AG04449 (cell line): Measurements from ENCODE around the gene TOMM40L.
A peak's percentile ranks its signal among the peaks of the same experiment; 100 is the strongest.

ENCODE experiments used
- CTCF ChIA-PET: fragments of 350-600 bp; formaldehyde crosslinking; extraction: SDS; loops from one replicate; lab custom pipeline; 2021; ENCODE audit warnings: antibody characterized with exemption; lab: Yijun Ruan, JAX
- POLR2A ChIA-PET: fragments of 400-600, 350-600 bp; formaldehyde crosslinking; extraction: SDS; loops from one replicate; lab custom pipeline; 2020; ENCODE audit warnings: antibody characterized with exemption, inconsistent platforms; lab: Yijun Ruan, JAX
- DNase-seq: peaks from one replicate; pipeline ENCODE4 v3.0.0-alpha.2; 2010; ENCODE audit warnings: low read depth, low spot score
- H3K4me3 ChIP-seq: 2 replicates; pipeline ENCODE4 v1.5.1; 2011; ENCODE audit warnings: low read depth, mild to moderate bottlenecking, control low read depth, low read length
- CTCF ChIP-seq: IDR thresholded peaks from one replicate; pipeline ENCODE4 v1.5.1; 2011; ENCODE audit warnings: mild to moderate bottlenecking, moderate library complexity, low read length, control low read depth, inconsistent platforms; ENCODE audit not compliant: insufficient read depth; ENCODE audit errors: missing control alignments

TOMM40L gene

GRCh38 chr1:161201836-161202712, 23.8 kb upstream of the TOMM40L start, which contains the start of gene NDUFS2:
TSS of gene NDUFS2 (plus strand) at chr1:161202367. CDS start at chr1:161202386, 19 bp downstream.
- ChIA-PET CTCF (interaction anchor here (0.8 to 26.1 kb wide), 14 partner anchors 10 to 187 kb away, joined by 3 to 758 read pairs (median 4); partner anchors contain the start of genes APOA2, B4GALT3, FCER1G and PPOX), POLR2A (interaction anchor here (0.7 to 2.3 kb wide), 8 partner anchors 15 to 188 kb away, joined by 3 to 13 read pairs (median 3); partner anchors contain the start of genes APOA2 and SDHC)
- peak; percentile 47 for TF ChIP-seq CTCF
- peak; percentile 95 for DNase-seq
- H3K4me3 ChIP-seq: peak within 1 kb of the TSS; percentile 95

- TF ChIP-seq CTCF: no peak
- POLR2A ChIA-PET: interaction anchor here (0.5 kb wide), 1 partner anchor 486 kb away, joined by 3 read pairs; no protein-coding TSS in a partner anchor
- H3K4me3 ChIP-seq: no peak overlapping the region
- DNase-seq: no peak
- CTCF ChIA-PET: interaction anchor here (0.9 to 26.1 kb wide), 5 partner anchors 13 to 174 kb away, joined by 3 to 758 read pairs (median 46); partner anchors contain the start of genes APOA2, FCER1G and TOMM40L
Measured at GRCh38 chr1:161206411-161207140, 19.3 kb upstream of the TOMM40L start.

- no peak for TF ChIP-seq CTCF
- POLR2A ChIA-PET: no interaction called here
- no peak for DNase-seq
- CTCF ChIA-PET: interaction anchor here (0.9 to 26.1 kb wide), 4 partner anchors 12 to 174 kb away, joined by 3 to 758 read pairs (median 58); partner anchors contain the start of genes APOA2, FCER1G and TOMM40L
- H3K4me3 ChIP-seq: no peak overlapping the region
Measured at GRCh38 chr1:161207173-161207572, 18.7 kb upstream of the TOMM40L start.

- H3K4me3 ChIP-seq: no peak overlapping the region
- ChIA-PET CTCF (interaction anchor here (1.1 to 26.1 kb wide), 11 partner anchors 8 to 172 kb away, joined by 3 to 758 read pairs (median 5); partner anchors contain the start of genes ADAMTS4, APOA2, CFAP126 and FCER1G), POLR2A (no interaction called here)
- DNase-seq: no peak
- peak; percentile 90 for TF ChIP-seq CTCF
Measured at GRCh38 chr1:161209790-161210409, 16.0 kb upstream of the TOMM40L start.

GRCh38 chr1:161214369-161214768, 11.5 kb upstream of the TOMM40L start:
- DNase-seq: no peak
- POLR2A ChIA-PET: no interaction called here
- H3K4me3 ChIP-seq: no peak overlapping the region
- no peak for TF ChIP-seq CTCF
- CTCF ChIA-PET: interaction anchor here (23.5 to 26.1 kb wide), 2 partner anchors 5 to 13 kb away, joined by 758 read pairs; partner anchors contain the start of genes ADAMTS4, APOA2, FCER1G and NDUFS2
